ENCODE measurements around the gene KCNB1.

Gene KCNB1

GRCh38 chr20:49513517-49513916 is 31.0 kb upstream of the KCNB1 start:
- no peak for DNase-seq (ENCODE audit: low read depth)
- no peak for TF ChIP-seq CTCF (conservative IDR thresholded peaks at IDR 0.05; ENCODE audit: control insufficient read depth, insufficient read depth, low read depth, low read length)

DNA sequence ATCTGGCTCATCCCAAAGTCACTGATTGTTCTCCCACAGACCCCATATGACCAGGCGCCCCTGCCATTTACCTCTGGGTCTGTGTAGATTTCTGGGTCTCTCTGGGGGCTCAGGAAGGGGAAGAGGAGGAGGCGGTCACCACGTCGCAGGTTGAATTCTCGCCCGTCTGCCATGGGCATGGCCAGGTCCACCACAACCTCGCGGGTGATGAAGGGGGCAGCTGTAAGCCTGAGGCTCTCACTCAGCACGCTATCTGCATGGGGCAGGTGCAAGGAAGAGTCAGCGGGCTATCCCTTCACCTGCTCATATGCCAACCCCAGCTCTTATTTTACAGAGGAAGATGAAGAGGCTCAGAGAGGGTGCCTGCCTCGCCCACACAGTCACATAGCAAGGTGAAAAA is 30.5 kb upstream of the KCNB1 start:
- no peak for DNase-seq (ENCODE audit: low read depth)
- TF ChIP-seq CTCF (conservative IDR thresholded peaks at IDR 0.05; ENCODE audit: control insufficient read depth, insufficient read depth, low read depth, low read length), result no peak
- no peak overlapping the region for H3K4me3 ChIP-seq (ENCODE audit: control insufficient read depth, low read depth, low read length)

More at GRCh38 chr20:49513517-49513916, 31.0 kb upstream of the KCNB1 start:
- no peak overlapping the region for H3K4me3 ChIP-seq (ENCODE audit: control insufficient read depth, low read depth, low read length)

- no peak for TF ChIP-seq CTCF (conservative IDR thresholded peaks at IDR 0.05; ENCODE audit: control insufficient read depth, insufficient read depth, low read depth, low read length)
- no peak for DNase-seq (ENCODE audit: low read depth)
- no peak overlapping the region for H3K4me3 ChIP-seq (ENCODE audit: control insufficient read depth, low read depth, low read length)
These were observed 29.5 kb upstream of the KCNB1 start for GRCh38 chr20:49511788-49512525.

DNA sequence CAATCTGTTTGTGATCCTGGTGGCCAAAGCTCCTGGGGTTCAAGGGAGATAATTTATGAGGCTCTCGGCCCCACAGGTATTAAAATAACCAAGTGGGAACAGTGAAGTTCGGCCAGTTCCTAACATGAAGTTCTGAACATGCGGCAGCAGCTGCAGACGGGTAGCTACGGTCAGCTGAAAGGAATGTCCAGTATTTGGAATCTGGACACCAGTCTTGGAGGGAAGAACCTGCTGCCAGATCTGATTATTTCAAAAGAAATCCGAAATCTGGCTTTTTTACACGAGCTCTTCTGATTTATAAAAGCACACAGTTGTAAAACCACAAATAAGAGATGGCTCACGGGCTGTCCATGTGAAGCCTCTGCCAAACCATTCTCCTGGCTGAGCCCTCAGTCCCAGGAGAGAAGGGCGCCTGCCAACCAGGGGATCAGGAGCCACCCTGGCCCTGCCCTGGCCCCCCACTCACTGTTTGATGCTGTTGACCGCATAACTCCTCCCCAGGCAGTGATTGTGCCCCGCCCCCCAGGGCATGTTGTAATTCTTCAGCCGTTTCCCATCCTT is 28.2 kb upstream of the KCNB1 start:
- peak; percentile 90 for DNase-seq (ENCODE audit: low read depth)
- no peak for TF ChIP-seq CTCF (conservative IDR thresholded peaks at IDR 0.05; ENCODE audit: control insufficient read depth, insufficient read depth, low read depth, low read length)
- H3K4me3 ChIP-seq (ENCODE audit: control insufficient read depth, low read depth, low read length), result no peak overlapping the region

GRCh38 chr20:49508435-49509199 is 26.1 kb upstream of the KCNB1 start:
- no peak overlapping the region for H3K4me3 ChIP-seq (ENCODE audit: control insufficient read depth, low read depth, low read length)
- peak; percentile 58 for DNase-seq (ENCODE audit: low read depth)
- peak; percentile 60 for TF ChIP-seq CTCF (conservative IDR thresholded peaks at IDR 0.05; ENCODE audit: control insufficient read depth, insufficient read depth, low read depth, low read length)

DNA sequence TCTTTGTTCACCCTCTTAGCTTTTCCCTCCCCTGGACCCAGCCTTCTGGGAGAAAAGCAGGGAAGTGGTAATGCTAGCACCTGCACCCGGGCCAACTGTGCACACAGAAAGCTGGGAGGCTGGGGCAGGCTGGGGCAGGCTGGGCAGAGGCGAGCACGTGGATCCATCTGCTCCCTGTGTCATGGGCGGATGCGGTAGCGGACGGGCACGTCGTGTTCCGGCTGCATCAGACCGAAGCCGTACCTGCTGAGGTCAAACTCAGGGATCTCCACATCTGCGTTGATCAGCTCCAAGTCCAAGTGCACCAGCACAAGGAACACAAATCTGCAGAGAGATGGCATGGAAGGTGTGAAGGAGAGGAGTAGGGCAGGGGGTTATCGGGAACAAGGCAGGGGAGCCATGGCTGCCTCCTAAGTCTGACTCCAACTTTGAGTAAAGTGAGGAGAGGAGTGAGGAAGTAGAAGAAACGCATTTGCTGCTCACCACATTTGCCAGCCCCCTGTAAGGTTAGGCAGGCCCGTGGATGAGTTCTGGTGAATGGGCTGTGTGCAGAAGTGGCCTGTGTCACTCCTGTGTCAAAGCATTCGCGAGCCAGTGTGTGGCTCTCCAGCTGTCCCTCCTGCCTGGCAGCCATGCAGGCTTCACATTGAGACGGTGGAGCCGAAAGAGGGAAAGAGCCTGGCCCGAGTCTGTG is 25.4 kb upstream of the KCNB1 start:
- TF ChIP-seq CTCF (conservative IDR thresholded peaks at IDR 0.05; ENCODE audit: control insufficient read depth, insufficient read depth, low read depth, low read length), result no peak
- no peak overlapping the region for H3K4me3 ChIP-seq (ENCODE audit: control insufficient read depth, low read depth, low read length)
- no peak for DNase-seq (ENCODE audit: low read depth)
